Endothelial cell of umbilical vein (primary cell): ENCODE data around the gene MRPS27. TPM values are rescaled to one million over a fixed set of nuclear protein-coding genes. Genes with fewer than 3 reads are reported as not detected.

ENCODE experiments used
- BruUV-seq: library from RNA; stranded (reverse); fragments of 400-500 nt; replicated peaks from 2 replicates; lab custom pipeline; 2021; lab: Mats Ljungman, UMichigan
- CTCF ChIA-PET: fragments of 300-600, 350-600 bp; sonication (Branson Sonifier 250); formaldehyde crosslinking; loops from one replicate; lab custom pipeline; 2021; ENCODE audit warnings: antibody characterized with exemption, inconsistent platforms; lab: Charles Lee
- POLR2A ChIA-PET: fragments of 300-600, 350-600 bp; sonication (Branson Sonifier 250); formaldehyde crosslinking; loops from one replicate; lab custom pipeline; 2021; ENCODE audit warnings: antibody characterized with exemption, inconsistent platforms; lab: Charles Lee
- DNase-seq: peaks from one replicate; pipeline ENCODE4 v3.0.0-alpha.2; 2011; ENCODE audit warnings: low read depth, low spot score
- FAIRE-seq: peaks from 2 replicates; lab custom pipeline; 2011; peaks lifted over from hg19 to GRCh38; lab: Jason Lieb, UNC
- H2AFZ ChIP-seq: 2 replicates; pipeline ENCODE4 v1.6.0; 2012; ENCODE audit warnings: low read depth, low read length, control low read depth, inconsistent platforms
- H3K27ac ChIP-seq: 2 replicates; pipeline ENCODE4 v1.5.1; 2011; ENCODE audit warnings: low read depth, mild to moderate bottlenecking, control low read depth, low read length, moderate library complexity; ENCODE audit not compliant: insufficient read depth
- H3K27me3 ChIP-seq, 2 experiments: 2 replicates each; pipeline versions ENCODE4 v1.6.0 to v1.6.1; 2011; ENCODE audit warnings: low read length in 2 of 2, mixed read lengths in 1 of 2; ENCODE audit not compliant: control insufficient read depth in 2 of 2, insufficient read depth in 2 of 2
- H3K36me3 ChIP-seq, 2 experiments: 2 replicates in 1 of 2; 3 replicates in 1 of 2; pipeline ENCODE4 v1.5.1; 2011; ENCODE audit warnings: low read length in 2 of 2, mild to moderate bottlenecking in 1 of 2, moderate library complexity in 1 of 2; ENCODE audit not compliant: control insufficient read depth in 2 of 2, insufficient read depth in 2 of 2; ENCODE audit errors: extremely low read depth in 1 of 2
- H3K4me1 ChIP-seq: 3 replicates; pipeline ENCODE4 v1.5.1; 2011; ENCODE audit warnings: mild to moderate bottlenecking, low read length; ENCODE audit not compliant: control insufficient read depth, insufficient read depth; ENCODE audit errors: extremely low read depth
- H3K4me2 ChIP-seq: 2 replicates; pipeline ENCODE4 v1.6.1; 2011; ENCODE audit warnings: low read length, control low read depth, mixed read lengths; ENCODE audit not compliant: insufficient read depth
- H3K4me3 ChIP-seq, 3 experiments: fragments of 200-600 bp in 1 of 3; sonication (generic), shearing (Covaris generic) in 1 of 3; replicated peaks in 1 of 3; 2 replicates each; pipeline ENCODE4 v1.5.1; 2011 to 2016; ENCODE audit warnings: control low read depth in 3 of 3, low read length in 3 of 3, mild to moderate bottlenecking in 2 of 3, inconsistent platforms in 1 of 3, low read depth in 1 of 3, moderate library complexity in 1 of 3; ENCODE audit not compliant: insufficient read depth in 1 of 3
- H3K79me2 ChIP-seq: 2 replicates; pipeline ENCODE4 v1.6.0; 2012; ENCODE audit warnings: low read length, inconsistent platforms; ENCODE audit not compliant: control insufficient read depth, insufficient read depth
- H3K9ac ChIP-seq: replicated peaks from 2 replicates; pipeline ENCODE3; 2011; ENCODE audit warnings: low read length, control low read depth; ENCODE audit not compliant: insufficient read depth; ENCODE audit errors: extremely low read depth
- H3K9me1 ChIP-seq: replicated peaks from 3 replicates; pipeline ENCODE4 v1.6.0; 2011; ENCODE audit warnings: mild to moderate bottlenecking, low read length; ENCODE audit not compliant: control insufficient read depth, insufficient read depth; ENCODE audit errors: extremely low read depth
- H3K9me3 ChIP-seq: replicated peaks from 2 replicates; pipeline ENCODE4 v1.5.1; 2012; ENCODE audit warnings: low read length, inconsistent platforms; ENCODE audit not compliant: control insufficient read depth, insufficient read depth
- H4K20me1 ChIP-seq: replicated peaks from 2 replicates; pipeline ENCODE3; 2011; ENCODE audit warnings: mild to moderate bottlenecking, low read length; ENCODE audit not compliant: control insufficient read depth, insufficient read depth; ENCODE audit errors: extremely low read depth
- EZH2 ChIP-seq: IDR thresholded peaks from 2 replicates; pipeline ENCODE4 v1.6.1; 2012; ENCODE audit warnings: borderline replicate concordance, low read depth, mild to moderate bottlenecking, moderate library complexity, low read length, inconsistent platforms; ENCODE audit not compliant: severe bottlenecking
- FOS ChIP-seq: IDR thresholded peaks from 2 replicates; pipeline ENCODE4 v1.6.1; 2011; ENCODE audit warnings: mild to moderate bottlenecking, low read length, moderate library complexity, borderline replicate concordance; ENCODE audit not compliant: insufficient read depth
- GATA2 ChIP-seq: IDR thresholded peaks from 2 replicates; pipeline ENCODE4 v1.7.0; 2011; ENCODE audit warnings: low read depth, mild to moderate bottlenecking, moderate library complexity, mixed read lengths, low read length; ENCODE audit not compliant: insufficient read length, insufficient read depth
- JUN ChIP-seq: IDR thresholded peaks from 2 replicates; pipeline ENCODE4 v1.6.1; 2011; ENCODE audit warnings: borderline replicate concordance, low read depth; ENCODE audit not compliant: insufficient read length, insufficient read depth
- MYC ChIP-seq: IDR thresholded peaks from one replicate; pipeline ENCODE4 v1.6.1; 2011; ENCODE audit warnings: mild to moderate bottlenecking, low read depth, low read length
- POLR2A ChIP-seq: IDR thresholded peaks from 2 replicates; pipeline ENCODE4 v1.6.1; 2012; ENCODE audit warnings: low read depth, mild to moderate bottlenecking, control low read depth, low read length
- POLR2AphosphoS5 ChIP-seq: IDR thresholded peaks from 2 replicates; pipeline ENCODE4 v1.6.1; 2012; ENCODE audit warnings: low read depth, mild to moderate bottlenecking, control low read depth, low read length, moderate library complexity; ENCODE audit not compliant: insufficient read depth
- dilution Hi-C: fragments of 300-500 bp; cut with MboI; formaldehyde crosslinking; loops from one replicate; pipeline ENCODE4 v1.15.0; 2019; ENCODE audit warnings: low sequenced_read_pairs; ENCODE audit not compliant: extremely low pct_ligation_motif_present
- intact Hi-C: fragments of 100-400 bp; cut with micrococcal nuclease; formaldehyde crosslinking; loops from one replicate; pipeline ENCODE4 v1.10.0; 2022
- polyA plus RNA-seq, 4 experiments: library from polyadenylated mRNA; depleted of rRNA in 3 of 4; stranded (reverse) in 3 of 4; unstranded in 1 of 4; fragments of >200 nt; gene quantifications; 2 replicates each; pipeline versions ENCODE4 v1.2.1 to v1.2.3, GENCODE V29; 2011 to 2012; ENCODE audit warnings: missing spikeins in 1 of 4
- total RNA-seq: library from RNA; stranded (reverse); gene quantifications from 2 replicates; pipeline ENCODE4 v1.2.3, GENCODE V29; 2021
- TF ChIP-seq, protein P1 (sequence below), 2 donors: IDR thresholded peaks; 1 replicate in 1 of 2; 2 replicates in 1 of 2; pipeline ENCODE4 v1.5.1; 2011; ENCODE audit warnings: low read length in 2 of 2, mild to moderate bottlenecking in 2 of 2, moderate library complexity in 2 of 2, control low read depth in 1 of 2, inconsistent platforms in 1 of 2, low read depth in 1 of 2; ENCODE audit not compliant: insufficient read depth in 1 of 2; ENCODE audit errors: extremely low read depth in 1 of 2
- TF ChIP-seq, protein P2 (sequence below): IDR thresholded peaks from 2 replicates; pipeline ENCODE4 v1.6.1; 2011; ENCODE audit not compliant: insufficient read depth, insufficient read length

Gene MRPS27
- total and polyA plus RNA-seq, 2 donors (not counting 3 experiments of a cell fraction or from before 2014, with no cell fraction given): 56.0 to 67.1 TPM

DNA sequence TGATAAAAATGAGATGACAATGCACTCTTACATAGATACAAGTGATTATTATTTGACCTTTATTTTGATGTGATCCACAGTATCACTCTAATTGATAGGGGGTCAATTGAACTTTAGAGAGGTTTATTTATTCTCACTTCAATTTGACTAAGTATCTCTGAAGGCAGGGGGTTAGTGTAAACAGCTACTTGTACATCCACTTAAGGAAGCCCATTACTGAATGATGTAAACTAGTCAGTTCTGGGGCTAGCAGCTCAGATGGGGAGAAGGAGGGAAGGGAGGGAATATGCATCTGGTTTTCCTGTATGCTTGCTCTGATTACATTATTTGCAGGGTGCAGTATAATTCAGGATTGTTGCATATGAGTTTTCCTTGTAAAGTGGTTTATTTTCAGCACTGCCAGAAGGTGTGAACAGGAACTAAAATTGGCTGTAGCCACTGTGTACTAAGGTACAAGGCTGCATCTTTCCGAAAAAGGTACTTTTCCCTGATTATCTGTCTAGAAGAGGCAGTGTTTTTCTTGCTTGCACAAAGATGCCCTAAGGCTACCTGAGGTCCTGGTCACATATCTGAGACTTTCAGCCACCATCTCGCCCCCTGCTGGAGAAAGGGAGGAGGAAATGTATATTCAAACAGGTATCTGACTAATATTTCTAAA lies 51.2 kb downstream of the MRPS27 start:
- H3K9me1 ChIP-seq: no peaks in the 10 kb centered on the region
- H3K9ac ChIP-seq: no peak overlapping the region
- BruUV-seq: no TSS peak
- CTCF ChIA-PET: interaction anchor here (0.7 to 2.1 kb wide), 17 partner anchors 12 to 255 kb away, joined by 3 to 10 read pairs (median 4); no protein-coding TSS in a partner anchor
- H3K4me1 ChIP-seq: peaks cover 2% of the 10 kb centered on the region
- POLR2A ChIA-PET: interaction anchor here (0.7 kb wide), 1 partner anchor 20 kb away, joined by 4 read pairs; no protein-coding TSS in a partner anchor
- peak; percentile 70 for DNase-seq
- no peak overlapping the region for H3K27ac ChIP-seq
- H4K20me1 ChIP-seq: no peaks in the 10 kb centered on the region
- dilution Hi-C loops (no loop called here), intact Hi-C loops (loop anchor here (2.0 to 5.0 kb wide), 3 partner anchors 58 to 486 kb away; no protein-coding TSS in a partner anchor)
- H3K27me3 ChIP-seq: no peaks in the 10 kb centered on the region
- H3K9me3 ChIP-seq: no peaks in the 10 kb centered on the region
- TF ChIP-seq, protein P1, sequence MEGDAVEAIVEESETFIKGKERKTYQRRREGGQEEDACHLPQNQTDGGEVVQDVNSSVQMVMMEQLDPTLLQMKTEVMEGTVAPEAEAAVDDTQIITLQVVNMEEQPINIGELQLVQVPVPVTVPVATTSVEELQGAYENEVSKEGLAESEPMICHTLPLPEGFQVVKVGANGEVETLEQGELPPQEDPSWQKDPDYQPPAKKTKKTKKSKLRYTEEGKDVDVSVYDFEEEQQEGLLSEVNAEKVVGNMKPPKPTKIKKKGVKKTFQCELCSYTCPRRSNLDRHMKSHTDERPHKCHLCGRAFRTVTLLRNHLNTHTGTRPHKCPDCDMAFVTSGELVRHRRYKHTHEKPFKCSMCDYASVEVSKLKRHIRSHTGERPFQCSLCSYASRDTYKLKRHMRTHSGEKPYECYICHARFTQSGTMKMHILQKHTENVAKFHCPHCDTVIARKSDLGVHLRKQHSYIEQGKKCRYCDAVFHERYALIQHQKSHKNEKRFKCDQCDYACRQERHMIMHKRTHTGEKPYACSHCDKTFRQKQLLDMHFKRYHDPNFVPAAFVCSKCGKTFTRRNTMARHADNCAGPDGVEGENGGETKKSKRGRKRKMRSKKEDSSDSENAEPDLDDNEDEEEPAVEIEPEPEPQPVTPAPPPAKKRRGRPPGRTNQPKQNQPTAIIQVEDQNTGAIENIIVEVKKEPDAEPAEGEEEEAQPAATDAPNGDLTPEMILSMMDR (IDR thresholded peaks at IDR 0.05; ENCODE audit: extremely low read depth in 1 of 2, insufficient read depth in 1 of 2, low read depth in 1 of 2, low read length in 2 of 2): peak; percentile 60 to 67
- TF ChIP-seq, protein P2, sequence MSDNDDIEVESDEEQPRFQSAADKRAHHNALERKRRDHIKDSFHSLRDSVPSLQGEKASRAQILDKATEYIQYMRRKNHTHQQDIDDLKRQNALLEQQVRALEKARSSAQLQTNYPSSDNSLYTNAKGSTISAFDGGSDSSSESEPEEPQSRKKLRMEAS: no peak
- H3K4me3 ChIP-seq: no peak overlapping the region
- no peak overlapping the region for H2AFZ ChIP-seq
- FAIRE-seq: peak; percentile 37
- peaks cover 9% of the 10 kb centered on the region for H3K79me2 ChIP-seq
- no peaks in the 10 kb centered on the region for H3K36me3 ChIP-seq
- H3K4me2 ChIP-seq: no peak overlapping the region

DNA sequence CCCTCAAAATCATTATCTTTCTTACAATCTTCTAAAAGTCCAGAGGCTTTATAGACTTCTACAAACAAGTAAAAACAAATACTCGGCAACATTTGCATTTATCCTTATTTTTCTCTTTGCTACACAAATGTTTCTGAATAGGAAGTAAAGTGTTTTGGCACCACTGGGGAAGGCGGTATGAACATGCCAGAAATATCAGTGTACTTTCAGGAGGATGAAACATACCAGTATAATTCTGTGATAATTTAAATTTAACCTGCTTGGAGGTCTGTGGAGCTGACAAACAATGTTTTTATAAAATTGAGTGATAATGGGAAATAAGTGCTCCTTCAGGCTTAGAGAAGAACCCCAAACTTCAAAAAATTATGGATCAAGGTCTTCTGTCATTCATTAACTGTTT lies 51.8 kb downstream of the MRPS27 start:
- no peaks in the 10 kb centered on the region for H3K36me3 ChIP-seq
- TF ChIP-seq MYC: no peak
- TF ChIP-seq FOS: no peak
- TF ChIP-seq, protein P1 (IDR thresholded peaks at IDR 0.05; ENCODE audit: extremely low read depth in 1 of 2, insufficient read depth in 1 of 2, low read depth in 1 of 2, low read length in 2 of 2): no peak
- TF ChIP-seq EZH2: no peak
- no peak for TF ChIP-seq POLR2A
- TF ChIP-seq POLR2AphosphoS5: no peak
- no peak for TF ChIP-seq GATA2
- TF ChIP-seq JUN: no peak
- TF ChIP-seq, protein P2: no peak
- CTCF ChIA-PET: interaction anchor here (0.7 to 2.1 kb wide), 16 partner anchors 12 to 256 kb away, joined by 3 to 10 read pairs (median 4); no protein-coding TSS in a partner anchor

More for the DNA sequence above, 51.8 kb downstream of the MRPS27 start:
- Histone ChIP-seq H3K79me2 (peaks cover 10% of the 10 kb centered on the region), H3K4me3 (no peak overlapping the region), H4K20me1 (no peaks in the 10 kb centered on the region), H3K4me1 (peaks cover 2% of the 10 kb centered on the region), H3K9me1 (no peaks in the 10 kb centered on the region), H3K27ac (no peak overlapping the region), H3K4me2 (no peak overlapping the region), H3K9ac (no peak overlapping the region), H3K27me3 (no peaks in the 10 kb centered on the region), H2AFZ (no peak overlapping the region), H3K9me3 (no peaks in the 10 kb centered on the region)
- DNase-seq (no peak), FAIRE-seq (no peak)
- intact Hi-C loops (loop anchor here (2.0 to 5.0 kb wide), 3 partner anchors 57 to 485 kb away; no protein-coding TSS in a partner anchor), dilution Hi-C loops (no loop called here)
- POLR2A ChIA-PET: interaction anchor here (0.7 kb wide), 1 partner anchor 20 kb away, joined by 4 read pairs; no protein-coding TSS in a partner anchor
- no TSS peak for BruUV-seq
